ENCODE data around the gene ACO2. TPM values are rescaled to one million over a fixed set of nuclear protein-coding genes. Genes with fewer than 3 reads are reported as not detected.

Gene ACO2
- total and polyA plus RNA-seq, 2 of the 13 experiments (the other 11 are each of a cell fraction or from before 2014, with no cell fraction given): 19.2 to 45.6 TPM

DNA sequence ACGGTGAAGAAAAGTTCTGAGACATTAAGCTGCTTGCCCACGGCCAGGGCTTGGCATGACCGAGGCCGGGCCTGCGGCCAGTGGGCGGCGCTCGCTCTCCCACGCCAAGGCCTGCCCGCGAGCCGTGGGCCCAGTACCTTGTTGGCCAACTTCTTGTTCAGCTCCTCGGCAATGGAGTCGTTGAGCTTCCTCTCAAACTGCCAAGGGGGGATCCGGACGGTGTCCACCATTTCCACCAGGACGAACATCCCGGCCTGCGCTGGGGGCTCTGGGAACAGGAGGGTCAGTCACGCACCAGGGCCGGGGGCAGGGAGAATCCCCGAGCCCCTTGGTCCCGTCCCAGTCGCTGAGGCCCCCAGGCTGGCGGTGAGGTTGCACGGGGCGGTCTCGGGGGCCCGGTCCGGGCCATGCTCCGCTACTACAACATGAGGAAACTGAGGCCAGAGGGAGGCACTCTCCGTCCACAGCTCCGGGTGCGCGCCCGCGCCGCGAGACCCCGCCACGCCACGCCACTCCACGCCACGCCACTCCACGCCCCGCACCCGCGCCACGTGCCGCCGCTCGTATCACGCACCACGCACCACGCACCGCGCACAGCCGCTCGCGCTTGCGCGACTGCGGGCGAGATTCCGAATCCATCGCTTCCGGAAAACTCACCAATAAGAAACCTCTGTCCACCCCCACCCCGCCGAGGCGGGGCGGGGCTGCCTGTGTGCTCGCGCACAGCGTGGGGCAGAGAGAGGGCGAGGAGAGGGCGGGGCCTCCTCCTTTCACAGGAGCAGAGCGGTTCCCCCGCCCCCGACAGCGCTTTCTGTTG, 75.1 kb downstream of the ACO2 start, which contains the start of gene POLR3H (continued):
- TF ChIP-seq, protein P1, sequence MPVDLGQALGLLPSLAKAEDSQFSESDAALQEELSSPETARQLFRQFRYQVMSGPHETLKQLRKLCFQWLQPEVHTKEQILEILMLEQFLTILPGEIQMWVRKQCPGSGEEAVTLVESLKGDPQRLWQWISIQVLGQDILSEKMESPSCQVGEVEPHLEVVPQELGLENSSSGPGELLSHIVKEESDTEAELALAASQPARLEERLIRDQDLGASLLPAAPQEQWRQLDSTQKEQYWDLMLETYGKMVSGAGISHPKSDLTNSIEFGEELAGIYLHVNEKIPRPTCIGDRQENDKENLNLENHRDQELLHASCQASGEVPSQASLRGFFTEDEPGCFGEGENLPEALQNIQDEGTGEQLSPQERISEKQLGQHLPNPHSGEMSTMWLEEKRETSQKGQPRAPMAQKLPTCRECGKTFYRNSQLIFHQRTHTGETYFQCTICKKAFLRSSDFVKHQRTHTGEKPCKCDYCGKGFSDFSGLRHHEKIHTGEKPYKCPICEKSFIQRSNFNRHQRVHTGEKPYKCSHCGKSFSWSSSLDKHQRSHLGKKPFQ (CRISPR knock-in tag; IDR thresholded peaks at IDR 0.05; ENCODE audit: insufficient replicate concordance): peak; percentile 28
- TF ChIP-seq MAFK (conservative IDR thresholded peaks at IDR 0.05 in 1 of 2, IDR thresholded peaks at IDR 0.05 in 1 of 2; ENCODE audit: low read length in 2 of 2) (no peak), ZNF747 (CRISPR knock-in tag; IDR thresholded peaks at IDR 0.05; ENCODE audit: borderline replicate concordance) (no peak), HMGXB4 (CRISPR knock-in tag; IDR thresholded peaks at IDR 0.05; ENCODE audit: borderline replicate concordance in 1 of 2, low read depth in 1 of 2) (peak; percentile 78 to 95), ZNF792 (CRISPR knock-in tag; IDR thresholded peaks at IDR 0.05) (no peak), KDM5B (CRISPR knock-in tag; IDR thresholded peaks at IDR 0.05; ENCODE audit: borderline replicate concordance) (peak; percentile 84), GATAD1 (CRISPR knock-in tag; IDR thresholded peaks at IDR 0.05) (peak; percentile 42; the same call in 1 of the 2 replicates), PAX8 (CRISPR knock-in tag; IDR thresholded peaks at IDR 0.05; ENCODE audit: borderline replicate concordance) (no peak), NFIB (CRISPR knock-in tag; IDR thresholded peaks at IDR 0.05; ENCODE audit: borderline replicate concordance) (no peak), ZNF468 (CRISPR knock-in tag; IDR thresholded peaks at IDR 0.05) (no peak), ELF4 (CRISPR knock-in tag; IDR thresholded peaks at IDR 0.05; ENCODE audit: borderline replicate concordance) (no peak), MAFG (CRISPR knock-in tag; IDR thresholded peaks at IDR 0.05) (no peak), KMT2B (CRISPR knock-in tag; IDR thresholded peaks at IDR 0.05) (no peak; the same call in 1 of the 2 replicates), HIC2 (CRISPR knock-in tag; IDR thresholded peaks at IDR 0.05; ENCODE audit: low read depth) (peak; percentile 47; the same call in 1 of the 2 replicates), CTCF (CRISPR knock-in tag; IDR thresholded peaks at IDR 0.05) (peak; percentile 93)
- TF ChIP-seq, protein P2, sequence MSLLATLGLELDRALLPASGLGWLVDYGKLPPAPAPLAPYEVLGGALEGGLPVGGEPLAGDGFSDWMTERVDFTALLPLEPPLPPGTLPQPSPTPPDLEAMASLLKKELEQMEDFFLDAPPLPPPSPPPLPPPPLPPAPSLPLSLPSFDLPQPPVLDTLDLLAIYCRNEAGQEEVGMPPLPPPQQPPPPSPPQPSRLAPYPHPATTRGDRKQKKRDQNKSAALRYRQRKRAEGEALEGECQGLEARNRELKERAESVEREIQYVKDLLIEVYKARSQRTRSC (CRISPR knock-in tag; IDR thresholded peaks at IDR 0.05; ENCODE audit: low read depth): no peak
- TF ChIP-seq, protein P3, sequence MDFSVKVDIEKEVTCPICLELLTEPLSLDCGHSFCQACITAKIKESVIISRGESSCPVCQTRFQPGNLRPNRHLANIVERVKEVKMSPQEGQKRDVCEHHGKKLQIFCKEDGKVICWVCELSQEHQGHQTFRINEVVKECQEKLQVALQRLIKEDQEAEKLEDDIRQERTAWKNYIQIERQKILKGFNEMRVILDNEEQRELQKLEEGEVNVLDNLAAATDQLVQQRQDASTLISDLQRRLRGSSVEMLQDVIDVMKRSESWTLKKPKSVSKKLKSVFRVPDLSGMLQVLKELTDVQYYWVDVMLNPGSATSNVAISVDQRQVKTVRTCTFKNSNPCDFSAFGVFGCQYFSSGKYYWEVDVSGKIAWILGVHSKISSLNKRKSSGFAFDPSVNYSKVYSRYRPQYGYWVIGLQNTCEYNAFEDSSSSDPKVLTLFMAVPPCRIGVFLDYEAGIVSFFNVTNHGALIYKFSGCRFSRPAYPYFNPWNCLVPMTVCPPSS (IDR thresholded peaks at IDR 0.05): no peak

Measured in HepG2 (cell line).